HG03520 (cell line): ENCODE results near the gene EVL.

Source experiments
- ATAC-seq: cut with Tn5 transposase; IDR thresholded peaks from one replicate; pipeline ENCODE4 v1.9.1; 2021; ENCODE audit warnings: mild to moderate bottlenecking, moderate library complexity; ENCODE audit not compliant: unreplicated experiment

The EVL gene

DNA sequence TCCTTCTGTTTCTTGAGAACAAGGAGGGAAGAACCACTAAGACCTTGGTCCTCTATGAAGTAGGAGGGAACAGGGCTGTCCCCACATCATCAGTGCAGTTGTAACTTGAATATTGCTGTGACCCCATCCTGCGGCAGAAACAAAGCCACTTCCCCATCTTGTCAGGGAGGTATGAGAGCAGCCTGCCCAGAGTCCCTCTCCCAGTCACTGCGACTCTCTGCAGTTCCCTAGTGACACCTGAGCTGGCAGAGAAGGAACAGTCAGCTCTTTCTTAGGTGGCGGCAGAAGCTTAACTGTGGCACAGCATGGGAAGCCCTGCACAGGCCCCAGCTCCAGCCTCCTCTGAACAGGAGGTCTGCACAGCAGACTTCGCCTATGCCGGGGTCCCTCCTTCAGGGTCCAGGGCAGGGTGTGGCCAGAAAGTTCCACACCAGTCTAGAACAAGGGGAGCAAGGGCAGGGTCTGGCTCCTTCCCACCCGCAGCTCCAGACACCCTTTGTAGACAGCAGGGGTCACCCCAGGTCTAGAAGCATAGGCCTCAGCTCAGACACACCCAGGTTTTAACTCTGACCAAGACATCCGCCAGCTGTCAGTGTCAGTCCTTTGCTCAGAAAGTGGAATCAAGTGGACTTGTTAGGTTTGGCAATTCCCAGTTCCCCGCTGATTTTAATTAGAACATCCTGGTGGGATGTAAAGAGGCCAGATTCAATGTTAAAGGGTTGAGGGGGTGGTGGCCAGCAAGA lies 57.4 kb downstream of the EVL start:
- no peak for ATAC-seq

- ATAC-seq = no peak
Measured at GRCh38 chr14:100123618-100124017, 58.4 kb downstream of the EVL start.

- no peak for ATAC-seq
Measured at GRCh38 chr14:100124551-100125088, 59.4 kb downstream of the EVL start.

- no peak for ATAC-seq
Measured at GRCh38 chr14:100126401-100126800, 61.2 kb downstream of the EVL start.

- no peak for ATAC-seq
Measured at GRCh38 chr14:100127853-100128455, 62.7 kb downstream of the EVL start.

GRCh38 chr14:100128688-100129087 lies 63.5 kb downstream of the EVL start:
- no peak for ATAC-seq

GRCh38 chr14:100129161-100129589 lies 64.0 kb downstream of the EVL start:
- no peak for ATAC-seq

GRCh38 chr14:100130521-100130920 lies 65.3 kb downstream of the EVL start:
- ATAC-seq = no peak

DNA sequence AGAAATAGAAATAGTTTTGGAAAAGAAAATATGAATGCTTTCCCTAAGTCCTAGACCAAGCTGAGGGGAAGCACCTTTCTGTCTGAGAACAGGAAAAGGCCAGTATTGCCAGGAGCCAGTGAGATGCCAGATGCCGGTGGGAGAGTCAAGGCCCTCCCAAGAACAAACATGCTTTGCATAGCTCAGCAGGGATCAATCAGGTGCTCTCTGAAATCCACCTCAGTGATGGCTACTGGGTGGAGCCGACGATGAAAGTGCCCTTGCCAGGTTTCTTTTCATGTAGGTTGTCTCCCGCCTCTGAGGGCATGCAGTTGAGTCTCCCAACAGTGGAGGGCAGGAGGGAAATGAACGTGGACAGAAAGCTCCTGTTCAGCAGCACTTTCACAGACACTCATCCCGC lies 66.0 kb downstream of the EVL start:
- ATAC-seq = no peak

DNA sequence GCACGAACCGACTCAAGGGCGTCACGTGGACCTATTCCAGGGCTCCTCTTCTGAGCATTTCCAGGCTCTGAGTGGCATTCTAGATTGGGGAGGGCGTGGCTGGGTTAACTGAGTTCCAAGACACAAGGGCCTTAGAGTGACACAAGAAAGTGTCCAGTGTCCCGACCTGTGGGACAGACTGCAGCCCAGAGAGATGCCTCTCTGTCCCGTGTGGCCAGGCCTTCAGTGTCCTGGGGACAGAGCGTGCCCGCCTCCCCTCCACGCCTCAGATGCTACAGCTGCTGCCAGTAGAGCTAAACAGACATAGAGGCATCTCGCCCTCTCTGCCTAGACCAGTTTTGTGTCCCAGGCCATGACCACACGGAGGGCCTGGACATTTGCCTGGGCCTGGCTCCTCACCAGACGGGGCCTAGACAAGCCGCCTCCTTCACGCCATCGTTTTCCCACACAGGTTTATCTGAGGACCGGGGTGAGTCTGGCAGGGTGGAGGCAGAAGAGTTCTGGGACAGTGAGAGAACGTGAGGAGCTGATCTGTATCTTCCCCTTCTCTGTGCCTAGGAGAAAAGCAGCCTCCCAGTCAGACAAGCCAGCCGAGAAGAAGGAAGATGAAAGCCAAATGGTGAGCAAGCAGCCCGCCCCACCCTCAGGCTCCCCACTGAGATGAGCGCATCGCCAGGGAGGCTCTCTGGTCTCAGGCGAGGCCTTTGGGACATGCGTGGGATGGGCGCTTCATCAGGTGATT lies 67.1 kb downstream of the EVL start:
- ATAC-seq = no peak

DNA sequence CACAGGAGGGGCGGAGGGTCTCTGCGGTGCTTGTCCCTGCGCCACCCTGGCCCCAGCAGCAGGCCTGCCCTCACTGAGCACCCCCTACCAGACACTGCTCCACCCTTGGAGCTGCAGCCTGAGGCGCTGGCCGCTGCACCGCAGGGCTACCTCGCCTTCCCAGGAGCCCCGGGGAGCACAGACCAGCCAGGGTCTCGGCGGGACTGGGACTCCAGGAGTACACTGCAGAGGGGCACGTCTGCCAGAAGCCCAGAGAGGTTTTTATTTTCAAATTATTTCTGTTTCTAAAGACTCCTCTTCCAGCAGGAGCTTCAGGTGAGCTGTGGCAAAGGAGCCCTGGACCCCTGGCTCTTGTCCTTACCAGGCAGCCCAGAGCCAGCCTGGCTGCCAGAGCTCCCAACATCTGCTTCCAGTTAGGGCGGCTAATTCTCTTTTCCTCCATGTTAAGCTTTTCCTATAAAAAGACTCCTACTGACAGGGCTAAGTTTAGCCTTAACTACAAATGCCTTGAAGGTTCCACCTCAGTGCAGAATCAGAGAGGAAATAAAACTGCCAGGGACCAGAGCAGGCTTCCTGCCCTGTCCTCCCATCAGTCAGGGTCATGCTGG lies 67.8 kb downstream of the EVL start:
- ATAC-seq = no peak

GRCh38 chr14:100134586-100134985 lies 69.4 kb downstream of the EVL start:
- ATAC-seq = no peak

DNA sequence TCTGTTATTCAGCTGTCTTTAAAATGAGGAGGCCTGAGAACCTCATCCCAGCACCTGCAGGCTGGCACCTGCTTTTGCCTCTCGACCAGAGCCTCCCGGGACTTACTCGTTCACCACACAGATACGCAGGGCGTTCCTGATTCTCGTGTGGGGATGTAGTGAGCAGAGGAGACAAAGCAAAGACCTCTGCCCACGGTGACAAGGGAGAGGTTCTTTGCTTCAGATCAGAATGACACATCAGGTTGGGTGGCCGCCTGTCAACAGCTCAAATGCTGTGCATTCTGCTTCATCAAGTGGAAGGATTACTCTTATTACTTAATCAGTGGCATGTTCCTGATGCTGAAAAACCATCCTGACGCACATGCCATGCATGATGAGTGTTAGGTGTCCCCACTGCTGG lies 69.9 kb downstream of the EVL start:
- ATAC-seq = no peak

- no peak for ATAC-seq
Measured at GRCh38 chr14:100135784-100136183, 70.6 kb downstream of the EVL start.

DNA sequence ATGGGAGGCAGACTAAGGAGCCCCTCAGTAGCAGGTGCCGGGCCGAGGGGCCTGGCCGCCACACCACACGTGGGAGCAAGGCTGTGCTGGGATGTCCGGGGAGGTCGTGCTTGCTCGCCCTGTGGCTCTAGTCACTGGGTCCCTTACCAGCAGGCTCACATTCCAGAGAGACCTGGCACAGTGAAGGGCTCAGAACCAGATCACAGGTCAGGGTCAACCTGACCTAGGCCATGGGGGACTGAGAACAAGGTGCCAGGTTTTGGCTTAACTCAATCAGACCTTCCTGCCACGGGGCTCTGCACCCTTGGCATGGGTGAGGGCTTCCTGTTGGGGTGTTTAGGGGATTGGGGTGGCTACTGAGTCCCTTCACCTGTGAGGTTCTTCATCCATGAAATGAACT lies 72.0 kb downstream of the EVL start:
- ATAC-seq = no peak

DNA sequence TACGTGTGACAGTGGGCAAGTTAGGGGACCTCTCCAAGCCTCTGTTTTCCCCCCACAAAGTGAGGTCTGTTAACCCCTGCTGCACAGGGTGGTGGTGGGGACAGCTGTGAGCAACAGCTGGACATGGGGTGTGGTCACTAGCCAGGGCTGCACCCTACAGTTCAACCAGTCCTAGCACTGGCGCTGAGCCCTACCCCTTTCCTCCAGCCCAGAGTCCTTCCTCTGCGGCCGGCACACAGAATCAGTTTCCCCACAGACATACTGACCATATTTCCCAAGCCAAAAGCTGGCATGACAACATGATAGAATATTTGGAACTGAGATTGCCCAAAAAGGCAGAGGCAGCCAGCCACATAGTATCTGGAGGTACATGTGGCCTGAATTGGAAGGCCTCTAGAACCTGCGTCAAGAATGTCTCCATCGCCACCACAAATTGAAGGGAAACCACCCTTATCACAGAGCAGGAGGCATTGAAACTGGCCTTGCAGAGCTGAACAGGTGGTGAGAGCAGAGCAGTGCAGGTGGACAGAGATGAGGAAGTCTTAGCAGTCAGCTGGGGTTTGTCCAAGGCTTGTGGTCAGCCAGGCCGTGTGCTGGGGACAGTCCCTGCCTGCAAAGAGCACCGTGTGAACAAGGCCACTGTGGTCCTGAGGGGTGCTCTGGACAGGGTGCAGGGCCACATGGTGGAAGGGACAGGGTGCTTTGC lies 73.0 kb downstream of the EVL start:
- ATAC-seq = no peak

GRCh38 chr14:100138955-100139354 lies 73.7 kb downstream of the EVL start:
- no peak for ATAC-seq

- no peak for ATAC-seq
Measured at GRCh38 chr14:100140452-100141078, 75.3 kb downstream of the EVL start.

GRCh38 chr14:100141098-100141497 lies 75.9 kb downstream of the EVL start:
- ATAC-seq = no peak
